Activated B cell treated with CpG ODN at 0.5 μM for 24 hours (primary cell): Measurements from ENCODE around the gene TNFRSF11A. TPM values are rescaled to one million over a fixed set of nuclear protein-coding genes. Genes with fewer than 3 reads are reported as not detected.

Experiments used
- ATAC-seq: fragments of 200-7000 bp; cut with Tn5 transposase; one replicate; pipeline ENCODE4 v1.10.0; 2021; ENCODE audit warnings: low read depth, mild to moderate bottlenecking, moderate library complexity
- CTCF ChIA-PET: fragments of 350-600 bp; sonication (Branson Sonifier 250); formaldehyde crosslinking; loops from one replicate; lab custom pipeline; 2021; ENCODE audit warnings: antibody characterized with exemption; lab: Charles Lee
- POLR2A ChIA-PET: fragments of 350-600 bp; sonication (Branson Sonifier 250); formaldehyde crosslinking; loops from one replicate; lab custom pipeline; 2021; ENCODE audit warnings: antibody characterized with exemption; lab: Charles Lee
- DNase-seq: peaks from one replicate; pipeline ENCODE4 v3.0.0; 2022
- H3K27ac Mint-ChIP-seq: one replicate; pipeline ENCODE4 v1.8.0; 2020; ENCODE audit warnings: mixed read lengths
- H3K27me3 Mint-ChIP-seq: one replicate; pipeline ENCODE4 v1.8.0; 2021; ENCODE audit warnings: mixed read lengths
- H3K36me3 Mint-ChIP-seq: one replicate; pipeline ENCODE4 v1.8.0; 2021; ENCODE audit warnings: low read depth, mixed read lengths
- H3K4me1 Mint-ChIP-seq: one replicate; pipeline ENCODE4 v1.8.0; 2021; ENCODE audit warnings: mixed read lengths
- H3K4me3 Mint-ChIP-seq: one replicate; pipeline ENCODE4 v1.8.0; 2020; ENCODE audit warnings: mild to moderate bottlenecking, mixed read lengths
- H3K9me3 Mint-ChIP-seq: one replicate; pipeline ENCODE4 v1.8.0; 2020; ENCODE audit warnings: mixed read lengths
- intact Hi-C: fragments of 100-400 bp; cut with micrococcal nuclease; formaldehyde crosslinking; loops from one replicate; pipeline ENCODE4 v1.15.1; 2024
- total RNA-seq: library from RNA; stranded (reverse); gene quantifications from 2 replicates; pipeline ENCODE4 v1.2.3, GENCODE V29; 2022
- TF ChIP-seq, protein P1 (sequence below): fragments of 200-600 bp; IDR thresholded peaks from one replicate; pipeline ENCODE4 v1.8.0; 2022; ENCODE audit warnings: antibody characterized with exemption, mild to moderate bottlenecking

Gene TNFRSF11A
- total RNA-seq, 1 donor from 2014 or later: 0.24 TPM

DNA sequence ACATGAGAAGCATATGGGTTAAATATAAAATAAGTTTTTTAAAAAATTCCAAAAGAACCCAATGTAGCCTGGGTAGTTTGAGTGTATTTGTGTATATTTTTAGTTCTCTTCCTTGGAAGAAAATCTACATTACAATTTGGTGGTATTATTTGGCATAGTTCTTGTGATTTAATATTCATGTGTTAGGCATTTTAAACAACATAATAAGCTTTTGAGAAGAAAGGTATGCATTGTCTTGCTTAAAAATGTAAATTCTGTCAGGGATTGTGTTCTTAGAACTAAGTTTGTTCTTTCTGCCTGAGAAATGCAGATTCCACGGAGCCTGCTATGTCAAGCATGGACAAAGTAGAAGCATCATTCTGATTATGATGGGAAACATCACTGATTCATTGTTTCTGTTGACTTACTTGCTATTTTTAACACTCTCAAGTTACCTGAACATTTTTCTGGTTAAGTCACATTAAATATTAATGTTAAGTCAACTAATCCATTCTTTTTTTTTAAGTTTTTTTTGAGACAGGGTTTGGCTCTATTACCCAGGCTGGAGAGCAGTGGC lies 49.4 kb downstream of the TNFRSF11A start:
- peaks cover 3% of the 10 kb centered on the region for H3K4me1 Mint-ChIP-seq
- TF ChIP-seq, protein P1, sequence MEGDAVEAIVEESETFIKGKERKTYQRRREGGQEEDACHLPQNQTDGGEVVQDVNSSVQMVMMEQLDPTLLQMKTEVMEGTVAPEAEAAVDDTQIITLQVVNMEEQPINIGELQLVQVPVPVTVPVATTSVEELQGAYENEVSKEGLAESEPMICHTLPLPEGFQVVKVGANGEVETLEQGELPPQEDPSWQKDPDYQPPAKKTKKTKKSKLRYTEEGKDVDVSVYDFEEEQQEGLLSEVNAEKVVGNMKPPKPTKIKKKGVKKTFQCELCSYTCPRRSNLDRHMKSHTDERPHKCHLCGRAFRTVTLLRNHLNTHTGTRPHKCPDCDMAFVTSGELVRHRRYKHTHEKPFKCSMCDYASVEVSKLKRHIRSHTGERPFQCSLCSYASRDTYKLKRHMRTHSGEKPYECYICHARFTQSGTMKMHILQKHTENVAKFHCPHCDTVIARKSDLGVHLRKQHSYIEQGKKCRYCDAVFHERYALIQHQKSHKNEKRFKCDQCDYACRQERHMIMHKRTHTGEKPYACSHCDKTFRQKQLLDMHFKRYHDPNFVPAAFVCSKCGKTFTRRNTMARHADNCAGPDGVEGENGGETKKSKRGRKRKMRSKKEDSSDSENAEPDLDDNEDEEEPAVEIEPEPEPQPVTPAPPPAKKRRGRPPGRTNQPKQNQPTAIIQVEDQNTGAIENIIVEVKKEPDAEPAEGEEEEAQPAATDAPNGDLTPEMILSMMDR: no peak
- ATAC-seq (no peak), DNase-seq (no peak)
- intact Hi-C loops: no loop called here
- H3K27ac Mint-ChIP-seq: no peak overlapping the region
- no peaks in the 10 kb centered on the region for H3K27me3 Mint-ChIP-seq
- H3K36me3 Mint-ChIP-seq: no peaks in the 10 kb centered on the region
- ChIA-PET CTCF (no interaction called here), POLR2A (no interaction called here)
- H3K9me3 Mint-ChIP-seq: no peaks in the 10 kb centered on the region
- H3K4me3 Mint-ChIP-seq: no peak overlapping the region

GRCh38 chr18:62377131-62377807 lies 52.2 kb downstream of the TNFRSF11A start:
- no peaks in the 10 kb centered on the region for H3K9me3 Mint-ChIP-seq
- intact Hi-C loops: no loop called here
- no peaks in the 10 kb centered on the region for H3K36me3 Mint-ChIP-seq
- TF ChIP-seq, protein P1: no peak
- peaks cover under 1% of the 10 kb centered on the region for H3K27me3 Mint-ChIP-seq
- no peak overlapping the region for H3K27ac Mint-ChIP-seq
- POLR2A ChIA-PET: no interaction called here
- no peak for ATAC-seq
- H3K4me3 Mint-ChIP-seq: no peak overlapping the region
- CTCF ChIA-PET: no interaction called here
- H3K4me1 Mint-ChIP-seq: peaks cover under 1% of the 10 kb centered on the region
- no peak for DNase-seq

GRCh38 chr18:62379051-62379450 lies 53.9 kb downstream of the TNFRSF11A start:
- H3K27ac Mint-ChIP-seq: no peak overlapping the region
- DNase-seq (no peak), ATAC-seq (no peak)
- H3K9me3 Mint-ChIP-seq: peaks cover 3% of the 10 kb centered on the region
- H3K4me1 Mint-ChIP-seq: no peaks in the 10 kb centered on the region
- intact Hi-C loops: no loop called here
- no peak overlapping the region for H3K4me3 Mint-ChIP-seq
- TF ChIP-seq, protein P1: no peak
- H3K36me3 Mint-ChIP-seq: no peaks in the 10 kb centered on the region
- peaks cover 6% of the 10 kb centered on the region for H3K27me3 Mint-ChIP-seq
- CTCF ChIA-PET: no interaction called here
- POLR2A ChIA-PET: no interaction called here

- ATAC-seq (no peak), DNase-seq (no peak)
- H3K9me3 Mint-ChIP-seq: peaks cover 3% of the 10 kb centered on the region
- CTCF ChIA-PET: no interaction called here
- H3K27me3 Mint-ChIP-seq: peaks cover 6% of the 10 kb centered on the region
- TF ChIP-seq, protein P1: no peak
- no peak overlapping the region for H3K27ac Mint-ChIP-seq
- H3K36me3 Mint-ChIP-seq: no peaks in the 10 kb centered on the region
- POLR2A ChIA-PET: no interaction called here
- H3K4me3 Mint-ChIP-seq: no peak overlapping the region
- intact Hi-C loops: no loop called here
- no peaks in the 10 kb centered on the region for H3K4me1 Mint-ChIP-seq
Measured at GRCh38 chr18:62381373-62381772, 56.3 kb downstream of the TNFRSF11A start.

DNA sequence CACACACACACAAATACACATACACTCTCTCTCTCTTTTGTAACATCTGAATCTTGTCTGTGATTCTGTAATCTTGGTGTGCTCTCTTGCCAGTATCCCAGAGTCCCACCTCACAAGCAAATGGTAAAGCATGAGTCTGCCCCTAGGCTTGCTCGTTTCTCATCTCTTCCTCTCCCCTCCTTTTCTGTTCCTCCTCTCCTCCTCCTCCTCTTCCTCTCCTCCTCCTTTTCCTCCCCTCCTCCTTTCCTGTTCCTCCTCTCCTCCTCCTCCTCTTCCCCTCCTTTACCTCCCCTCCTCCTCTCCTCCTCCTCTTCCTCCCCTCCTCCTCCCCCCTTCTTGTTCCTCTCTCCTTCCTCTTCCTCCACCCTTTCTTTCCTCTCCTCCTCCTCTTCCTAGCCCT lies 59.0 kb downstream of the TNFRSF11A start:
- H3K9me3 Mint-ChIP-seq: peaks cover 3% of the 10 kb centered on the region
- TF ChIP-seq, protein P1: no peak
- peaks cover 6% of the 10 kb centered on the region for H3K27me3 Mint-ChIP-seq
- H3K36me3 Mint-ChIP-seq: no peaks in the 10 kb centered on the region
- H3K27ac Mint-ChIP-seq: no peak overlapping the region
- no peaks in the 10 kb centered on the region for H3K4me1 Mint-ChIP-seq
- POLR2A ChIA-PET: no interaction called here
- DNase-seq (no peak), ATAC-seq (no peak)
- H3K4me3 Mint-ChIP-seq: no peak overlapping the region
- CTCF ChIA-PET: no interaction called here
- intact Hi-C loops: no loop called here
